CD4-positive, alpha-beta memory T cell (primary cell): Measurements from ENCODE around the gene ADGRV1. TPM values are rescaled to one million over a fixed set of nuclear protein-coding genes. Genes with fewer than 3 reads are reported as not detected.

Experiments used
- CTCF ChIA-PET: fragments of 350-600 bp; sonication (Branson Sonifier 250); formaldehyde crosslinking; loops from one replicate; lab custom pipeline; 2021; ENCODE audit warnings: inconsistent platforms; ENCODE audit not compliant: partially characterized antibody; lab: Charles Lee
- POLR2A ChIA-PET: fragments of 350-600 bp; sonication (Branson Sonifier 250); formaldehyde crosslinking; loops from one replicate; lab custom pipeline; 2021; ENCODE audit not compliant: partially characterized antibody; lab: Charles Lee
- DNase-seq, 5 donors: peaks; one replicate each; pipeline versions ENCODE4 v3.0.0 to v3.0.0-alpha.2; 2020 to 2022; ENCODE audit warnings: mixed read lengths in 1 of 5
- H3K27ac ChIP-seq: one replicate; pipeline ENCODE4 v1.7.0; 2013; ENCODE audit warnings: low read depth, low read length
- H3K27me3 ChIP-seq: 2 replicates; pipeline ENCODE4 v1.7.0; 2013; ENCODE audit warnings: mild to moderate bottlenecking, low read length, moderate library complexity; ENCODE audit not compliant: insufficient read depth
- H3K36me3 ChIP-seq: 2 replicates; pipeline ENCODE4 v1.7.0; 2013; ENCODE audit warnings: mild to moderate bottlenecking, low read length, moderate library complexity; ENCODE audit not compliant: insufficient read depth
- H3K4me1 ChIP-seq: 2 replicates; pipeline ENCODE4 v1.7.0; 2013; ENCODE audit warnings: mild to moderate bottlenecking, low read length, moderate library complexity; ENCODE audit not compliant: insufficient read depth
- H3K4me3 ChIP-seq, 2 donors: one replicate each; pipeline ENCODE4 v1.7.0; 2013; ENCODE audit warnings: low read length in 2 of 2, mild to moderate bottlenecking in 1 of 2
- H3K9me3 ChIP-seq, 2 donors: one replicate each; pipeline ENCODE4 v1.7.0; 2013; ENCODE audit warnings: low read length in 2 of 2, control low read depth in 1 of 2; ENCODE audit not compliant: control insufficient read depth in 1 of 2
- H3K27ac Mint-ChIP-seq, 7 donors: one replicate each; pipeline ENCODE4 v1.8.0; 2020 to 2021; ENCODE audit warnings: mixed read lengths in 7 of 7, mild to moderate bottlenecking in 6 of 7, inconsistent platforms in 3 of 7, moderate library complexity in 3 of 7
- H3K27me3 Mint-ChIP-seq, 2 donors: one replicate each; pipeline ENCODE4 v1.8.0; 2020 to 2021; ENCODE audit warnings: mixed read lengths in 2 of 2
- H3K36me3 Mint-ChIP-seq, 2 donors: one replicate each; pipeline ENCODE4 v1.8.0; 2020 to 2021; ENCODE audit warnings: mixed read lengths in 2 of 2, inconsistent platforms in 1 of 2, mild to moderate bottlenecking in 1 of 2
- H3K4me1 Mint-ChIP-seq, 4 donors: one replicate each; pipeline ENCODE4 v1.8.0; 2020 to 2021; ENCODE audit warnings: mixed read lengths in 4 of 4, mild to moderate bottlenecking in 1 of 4
- H3K4me3 Mint-ChIP-seq, 8 donors: one replicate each; pipeline ENCODE4 v1.8.0; 2020 to 2021; ENCODE audit warnings: mixed read lengths in 8 of 8, mild to moderate bottlenecking in 7 of 8, moderate library complexity in 6 of 8, inconsistent platforms in 3 of 8
- H3K9me3 Mint-ChIP-seq, 8 donors: one replicate each; pipeline ENCODE4 v1.8.0; 2020 to 2021; ENCODE audit warnings: mixed read lengths in 8 of 8, mild to moderate bottlenecking in 5 of 8, inconsistent platforms in 3 of 8, moderate library complexity in 1 of 8
- intact Hi-C: fragments of 100-400 bp; cut with micrococcal nuclease; formaldehyde crosslinking; loops from one replicate; pipeline ENCODE4 v1.15.1; 2023
- polyA plus RNA-seq, 2 donors: library from polyadenylated mRNA; unstranded; fragments of 300-500 nt; fragmentation: Illumina TruSeq; gene quantifications; one replicate each; pipeline ENCODE4 v1.2.3, GENCODE V29; 2021
- total RNA-seq, 2 experiments: library from RNA; stranded (reverse); gene quantifications; one replicate each; pipeline ENCODE4 v1.2.3, GENCODE V29; 2021

ADGRV1 gene
- total and polyA plus RNA-seq, 4 experiments from 2014 or later, result 0.09 to 0.22 TPM; not detected in 2

DNA sequence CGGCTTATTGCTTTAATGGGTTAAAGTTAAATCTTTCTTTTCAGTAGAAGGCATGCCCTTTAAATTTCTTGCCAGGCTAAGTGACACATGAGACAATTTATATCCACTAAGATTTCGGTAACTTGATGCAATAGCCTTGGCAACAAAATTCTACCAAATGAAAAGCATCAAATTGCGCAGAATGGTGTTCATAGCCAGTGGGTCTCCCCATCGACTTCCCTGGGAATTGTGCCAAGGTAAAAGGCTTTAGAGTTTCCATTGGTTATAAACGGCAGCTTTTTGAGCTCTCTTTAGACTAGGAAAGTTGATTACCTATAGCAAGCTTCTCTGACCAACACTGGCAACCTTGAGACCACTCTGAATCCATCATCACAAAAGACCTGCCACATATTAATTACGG lies 466.1 kb downstream of the ADGRV1 start:
- Histone ChIP-seq H3K4me3 (no peak overlapping the region), H3K9me3 (no peaks in the 10 kb centered on the region), H3K27ac (no peak overlapping the region), H3K36me3 (no peaks in the 10 kb centered on the region), H3K4me1 (no peaks in the 10 kb centered on the region), H3K27me3 (no peaks in the 10 kb centered on the region)
- Mint-ChIP-seq H3K27me3 (peaks cover 2 to 7% of the 10 kb centered on the region in 2 donors), H3K4me3 (no peak overlapping the region), H3K4me1 (no peaks in the 10 kb centered on the region), H3K27ac (no peak overlapping the region), H3K36me3 (no peaks in the 10 kb centered on the region), H3K9me3 (no peaks in the 10 kb centered on the region)
- no peak for DNase-seq
- POLR2A ChIA-PET, result no interaction called here
- intact Hi-C loops, result no loop called here
- CTCF ChIA-PET, result no interaction called here

DNA sequence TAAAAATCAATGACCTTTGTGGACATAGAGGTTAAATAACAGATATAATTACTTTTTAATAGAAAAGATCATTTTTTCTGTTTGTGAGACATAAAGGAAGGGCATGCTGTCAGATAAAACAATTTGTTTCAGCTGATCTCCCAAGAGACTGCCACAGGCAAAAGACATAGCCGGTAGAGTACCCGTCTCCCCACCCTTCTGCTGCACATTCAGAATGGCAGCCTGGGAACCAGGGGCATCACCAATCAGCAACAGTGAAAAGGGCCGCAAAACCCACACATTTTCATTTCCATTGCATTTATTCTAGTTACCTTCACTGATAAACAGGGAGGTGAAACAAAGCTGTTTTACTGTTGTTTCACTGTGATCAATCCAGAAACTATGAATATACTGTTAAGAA lies 466.9 kb downstream of the ADGRV1 start:
- H3K27me3 ChIP-seq, result no peaks in the 10 kb centered on the region
- H3K27me3 Mint-ChIP-seq, result peaks cover 2 to 4% of the 10 kb centered on the region in 2 donors
- intact Hi-C loops, result no loop called here
- H3K4me1 Mint-ChIP-seq, result no peaks in the 10 kb centered on the region
- no peak overlapping the region for H3K4me3 Mint-ChIP-seq
- H3K27ac Mint-ChIP-seq, result no peak overlapping the region
- no peaks in the 10 kb centered on the region for H3K9me3 ChIP-seq
- no peak overlapping the region for H3K4me3 ChIP-seq
- H3K27ac ChIP-seq, result no peak overlapping the region
- ChIA-PET POLR2A (no interaction called here), CTCF (no interaction called here)
- no peaks in the 10 kb centered on the region for H3K4me1 ChIP-seq
- H3K9me3 Mint-ChIP-seq, result no peaks in the 10 kb centered on the region
- H3K36me3 Mint-ChIP-seq, result no peaks in the 10 kb centered on the region
- DNase-seq, result no peak
- no peaks in the 10 kb centered on the region for H3K36me3 ChIP-seq

DNA sequence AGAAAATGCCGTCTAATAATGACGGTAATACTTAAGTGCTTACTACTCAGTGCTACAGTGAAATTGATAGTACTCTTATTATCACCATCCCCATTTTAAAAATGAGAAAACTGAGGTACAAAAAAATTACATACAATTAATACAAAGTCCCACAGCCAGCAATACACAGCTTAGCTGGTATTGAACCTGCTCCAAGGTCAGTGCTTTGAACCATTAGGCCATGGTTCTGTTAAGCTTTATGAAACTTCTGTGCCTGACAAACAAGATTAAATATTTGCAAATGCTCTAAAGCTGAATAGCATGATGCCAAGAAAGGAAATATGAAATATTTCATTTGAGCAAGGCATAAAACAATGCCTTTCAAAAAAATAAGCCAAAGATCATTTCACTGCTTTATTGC lies 467.4 kb downstream of the ADGRV1 start:
- H3K27me3 ChIP-seq, result no peaks in the 10 kb centered on the region
- intact Hi-C loops, result no loop called here
- no peak overlapping the region for H3K27ac ChIP-seq
- DNase-seq, result no peak
- ChIA-PET CTCF (no interaction called here), POLR2A (no interaction called here)
- H3K4me3 ChIP-seq, result no peak overlapping the region
- Mint-ChIP-seq H3K4me3 (no peak overlapping the region), H3K27me3 (peaks cover 2 to 3% of the 10 kb centered on the region in 2 donors), H3K27ac (no peak overlapping the region), H3K36me3 (no peaks in the 10 kb centered on the region), H3K9me3 (no peaks in the 10 kb centered on the region), H3K4me1 (no peaks in the 10 kb centered on the region)
- no peaks in the 10 kb centered on the region for H3K4me1 ChIP-seq
- no peaks in the 10 kb centered on the region for H3K36me3 ChIP-seq
- H3K9me3 ChIP-seq, result no peaks in the 10 kb centered on the region

- Histone ChIP-seq H3K27ac (no peak overlapping the region), H3K9me3 (no peaks in the 10 kb centered on the region), H3K4me3 (no peak overlapping the region), H3K36me3 (no peaks in the 10 kb centered on the region), H3K27me3 (no peaks in the 10 kb centered on the region), H3K4me1 (no peaks in the 10 kb centered on the region)
- Mint-ChIP-seq H3K36me3 (no peaks in the 10 kb centered on the region), H3K27ac (no peak overlapping the region), H3K4me1 (no peaks in the 10 kb centered on the region), H3K4me3 (no peak overlapping the region), H3K27me3 (peaks cover 2 to 3% of the 10 kb centered on the region in 2 donors), H3K9me3 (no peaks in the 10 kb centered on the region)
- intact Hi-C loops, result no loop called here
- ChIA-PET POLR2A (no interaction called here), CTCF (no interaction called here)
- no peak for DNase-seq
Measured at GRCh38 chr5:91026466-91026865, 467.9 kb downstream of the ADGRV1 start.

DNA sequence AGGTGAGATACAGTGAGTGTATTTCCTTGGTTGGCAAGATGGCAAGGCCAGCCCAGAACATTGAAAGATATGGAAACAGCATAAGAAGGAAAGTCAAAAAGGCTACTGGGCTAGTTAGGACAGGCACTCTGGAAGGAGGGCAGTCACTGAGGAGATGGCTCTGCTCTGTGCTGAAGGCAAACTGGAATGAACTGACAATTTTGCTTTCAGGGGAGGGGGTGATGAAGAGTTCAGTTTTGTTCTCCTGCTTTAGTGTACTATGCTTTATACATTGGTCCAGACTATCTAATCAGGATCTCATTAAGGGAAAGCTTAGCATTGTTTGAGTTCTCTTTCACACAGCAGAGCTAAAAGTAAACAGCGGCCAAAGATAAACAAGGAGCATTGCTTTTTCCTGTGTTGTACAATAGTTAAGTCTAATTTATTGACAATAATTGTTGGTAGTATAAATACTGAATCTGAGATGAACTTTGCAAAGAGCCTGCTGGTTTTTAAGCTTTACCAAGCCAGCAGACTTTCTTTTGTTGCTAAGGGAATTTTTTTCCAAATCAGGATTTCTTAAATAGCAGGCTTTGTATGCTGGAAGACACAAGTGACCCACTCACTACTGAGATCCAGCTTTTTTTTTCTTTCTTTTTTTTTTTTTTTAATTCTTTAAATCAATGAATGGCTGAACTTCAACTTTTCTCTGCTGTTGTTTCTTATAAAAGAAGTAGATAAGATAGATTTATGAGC lies 469.0 kb downstream of the ADGRV1 start:
- Histone ChIP-seq H3K4me1 (no peaks in the 10 kb centered on the region), H3K4me3 (no peak overlapping the region), H3K9me3 (no peaks in the 10 kb centered on the region), H3K27ac (no peak overlapping the region), H3K27me3 (no peaks in the 10 kb centered on the region), H3K36me3 (no peaks in the 10 kb centered on the region)
- no peaks in the 10 kb centered on the region for H3K9me3 Mint-ChIP-seq
- no peak for DNase-seq
- ChIA-PET CTCF (no interaction called here), POLR2A (no interaction called here)
- H3K36me3 Mint-ChIP-seq, result no peaks in the 10 kb centered on the region
- H3K27me3 Mint-ChIP-seq, result peaks cover 3 to 5% of the 10 kb centered on the region in 2 donors
- intact Hi-C loops, result no loop called here
- H3K4me1 Mint-ChIP-seq, result no peaks in the 10 kb centered on the region
- H3K27ac Mint-ChIP-seq, result no peak overlapping the region
- H3K4me3 Mint-ChIP-seq, result no peak overlapping the region

GRCh38 chr5:91028499-91028956 lies 469.9 kb downstream of the ADGRV1 start:
- CTCF ChIA-PET, result interaction anchor here (0.7 kb wide), 1 partner anchor 10 kb away, joined by 3 read pairs; no protein-coding TSS in a partner anchor
- H3K27me3 Mint-ChIP-seq, result peaks cover 3 to 5% of the 10 kb centered on the region in 2 donors

DNA sequence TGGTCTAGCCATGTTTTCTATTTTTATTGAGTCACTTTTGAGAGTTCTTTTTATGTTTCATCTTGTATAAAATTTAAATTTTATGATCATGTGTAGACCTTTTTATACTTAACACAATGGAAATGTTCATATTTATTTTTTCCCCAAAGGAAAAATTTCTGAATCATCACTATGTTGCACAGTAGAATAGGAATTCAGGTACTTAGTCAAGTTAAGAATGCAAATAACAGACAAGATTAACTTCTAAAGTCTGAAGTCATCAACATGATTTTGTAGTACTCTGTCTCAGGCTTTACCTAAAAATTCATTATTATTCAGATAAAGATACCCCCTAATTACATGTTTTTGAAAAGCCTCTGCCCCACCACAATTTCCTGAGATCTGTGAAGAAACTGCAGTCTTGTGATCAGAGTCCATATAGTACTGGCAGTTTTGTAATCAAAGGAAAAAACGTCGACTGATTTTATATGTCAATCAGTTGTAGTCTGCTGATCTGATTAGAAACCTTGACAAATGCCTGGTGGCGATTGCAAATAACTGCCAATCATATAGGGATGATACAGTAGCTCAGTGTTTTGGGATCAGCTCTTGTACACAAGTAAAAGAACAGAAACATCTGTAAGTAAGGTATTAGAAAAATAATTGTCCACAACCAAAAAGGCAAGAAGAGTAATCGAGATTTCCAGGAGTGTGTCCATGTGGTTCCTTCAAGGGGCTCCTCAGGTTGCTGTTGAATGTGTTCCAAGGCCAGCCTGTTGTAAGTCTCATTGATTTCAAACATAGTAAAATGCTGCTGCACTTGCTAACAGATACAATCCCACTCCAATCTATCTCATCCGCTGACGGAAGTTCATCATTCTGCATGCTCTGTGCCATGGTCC lies 472.2 kb downstream of the ADGRV1 start:
- no peak overlapping the region for H3K4me3 Mint-ChIP-seq

More at GRCh38 chr5:91028499-91028956, 469.9 kb downstream of the ADGRV1 start:
- no peak overlapping the region for H3K4me3 ChIP-seq
- POLR2A ChIA-PET, result no interaction called here
- DNase-seq, result no peak
- Mint-ChIP-seq H3K4me1 (no peaks in the 10 kb centered on the region), H3K9me3 (no peaks in the 10 kb centered on the region), H3K36me3 (no peaks in the 10 kb centered on the region), H3K27ac (no peak overlapping the region), H3K4me3 (no peak overlapping the region)
- no peaks in the 10 kb centered on the region for H3K27me3 ChIP-seq
- no peaks in the 10 kb centered on the region for H3K4me1 ChIP-seq
- no peaks in the 10 kb centered on the region for H3K36me3 ChIP-seq
- intact Hi-C loops, result no loop called here
- no peak overlapping the region for H3K27ac ChIP-seq
- H3K9me3 ChIP-seq, result no peaks in the 10 kb centered on the region

More for the DNA sequence above, 472.2 kb downstream of the ADGRV1 start:
- no peaks in the 10 kb centered on the region for H3K9me3 Mint-ChIP-seq
- H3K27me3 ChIP-seq, result no peaks in the 10 kb centered on the region
- no peaks in the 10 kb centered on the region for H3K36me3 Mint-ChIP-seq
- intact Hi-C loops, result no loop called here
- no peak overlapping the region for H3K27ac ChIP-seq
- H3K27ac Mint-ChIP-seq, result no peak overlapping the region
- ChIA-PET POLR2A (no interaction called here), CTCF (no interaction called here)
- no peaks in the 10 kb centered on the region for H3K4me1 Mint-ChIP-seq
- peaks cover 3 to 7% of the 10 kb centered on the region in 2 donors for H3K27me3 Mint-ChIP-seq
- no peaks in the 10 kb centered on the region for H3K36me3 ChIP-seq
- DNase-seq, result no peak
- no peaks in the 10 kb centered on the region for H3K9me3 ChIP-seq
- H3K4me1 ChIP-seq, result no peaks in the 10 kb centered on the region
- H3K4me3 ChIP-seq, result no peak overlapping the region
